Measurements from ENCODE around the gene IL17D.

DNA sequence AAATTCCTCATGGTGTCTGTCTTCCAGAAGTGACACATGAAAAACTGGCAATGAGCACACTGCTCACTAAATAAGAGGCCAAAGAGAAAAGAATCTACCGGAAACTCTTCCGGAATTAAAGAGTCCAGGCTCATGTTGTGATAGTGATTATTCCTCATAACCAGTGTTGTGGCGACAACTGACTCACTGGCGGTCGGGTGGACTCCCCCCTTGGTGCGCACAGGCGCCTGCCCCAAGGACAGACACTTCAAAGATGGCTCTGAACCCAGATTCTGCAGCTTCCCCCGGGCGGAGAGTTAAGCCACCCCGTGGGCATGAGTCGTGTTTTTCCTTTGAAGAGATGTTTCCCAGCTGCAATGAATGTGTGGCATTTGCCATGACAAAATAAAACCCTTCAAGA, 10.3 kb downstream of the IL17D start:
- TF ChIP-seq SMAD3 (CRISPR knock-in tag; IDR thresholded peaks at IDR 0.05; ENCODE audit: borderline replicate concordance), result no peak
- TF ChIP-seq, protein P1, sequence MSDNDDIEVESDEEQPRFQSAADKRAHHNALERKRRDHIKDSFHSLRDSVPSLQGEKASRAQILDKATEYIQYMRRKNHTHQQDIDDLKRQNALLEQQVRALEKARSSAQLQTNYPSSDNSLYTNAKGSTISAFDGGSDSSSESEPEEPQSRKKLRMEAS (CRISPR knock-in tag; IDR thresholded peaks at IDR 0.05), result no peak
- TF ChIP-seq, protein P2, sequence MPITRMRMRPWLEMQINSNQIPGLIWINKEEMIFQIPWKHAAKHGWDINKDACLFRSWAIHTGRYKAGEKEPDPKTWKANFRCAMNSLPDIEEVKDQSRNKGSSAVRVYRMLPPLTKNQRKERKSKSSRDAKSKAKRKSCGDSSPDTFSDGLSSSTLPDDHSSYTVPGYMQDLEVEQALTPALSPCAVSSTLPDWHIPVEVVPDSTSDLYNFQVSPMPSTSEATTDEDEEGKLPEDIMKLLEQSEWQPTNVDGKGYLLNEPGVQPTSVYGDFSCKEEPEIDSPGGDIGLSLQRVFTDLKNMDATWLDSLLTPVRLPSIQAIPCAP (CRISPR knock-in tag; IDR thresholded peaks at IDR 0.05), result no peak
